Heart left ventricle (tissue), 13 donors: Measurements from ENCODE around the gene FMNL1.

ENCODE experiments used
- CTCF ChIP-seq, 12 donors: fragments of 200-600 bp; sonication (generic) in 4 of 12; IDR thresholded peaks; one replicate each; pipeline versions ENCODE4 v1.5.0 to v1.8.0; 2018 to 2022; ENCODE audit warnings: antibody characterized with exemption in 12 of 12, mild to moderate bottlenecking in 5 of 12
- POLR2A ChIP-seq, 2 donors: fragments of 450-650 bp; IDR thresholded peaks; one replicate each; pipeline ENCODE4 v1.6.1; 2017; ENCODE audit warnings: antibody characterized with exemption in 2 of 2, mild to moderate bottlenecking in 2 of 2, moderate library complexity in 2 of 2
- donor health status: ischemic (EF 13 %, LVEDD 7.1; RV severe dilation, severe dysfunction).
- donor health status: DM: no; HTN: yes; CAD: no.
- donor health status: DM: no; HTN: no; CAD: no.
- donor health status: ischemic (EF 25% LVEDD 6.9; RV normal size, moderate dysfunction).
- donor health status: ischemic (EF 25% LVEDD 5.7; RV mildly dilated, moderate dysfunction).
- donor health status: ischemic (EF 35%, LVEDD 5.7; RV mildly dilated, moderate dysfunction).
- donor health status: nonischemic (EF 11% LVEDD 7.7; RV severe dilation, severe dysfunction).
- donor health status: DM: yes; HTN: yes; CAD: no.
- donor health status: PGD.
- donor health status: ischemic (EF 29% LVEDD 5.4; RV normal size, mild dysfunction).
- donor health status: nonischemic (EF 23%, LVEDD 6.1; RV moderate dilation, normal function).

GRCh38 chr17:45290269-45290765, 68.6 kb downstream of the FMNL1 start:
- no peak for TF ChIP-seq CTCF (IDR thresholded peaks at IDR 0.05)
- no peak for TF ChIP-seq POLR2A (IDR thresholded peaks at IDR 0.05)
